ENCODE measurements around the gene LRRC15. TPM values are rescaled to one million over a fixed set of nuclear protein-coding genes. Genes with fewer than 3 reads are reported as not detected.

Gene LRRC15
- total RNA-seq, 2 donors from 2014 or later, result 0.11 TPM; not detected in 1

GRCh38 chr3:194351952-194352536, 17.5 kb downstream of the LRRC15 start:
- H3K27ac ChIP-seq (ENCODE audit: low read depth, low read length), result no peak overlapping the region
- Mint-ChIP-seq H3K9me3 (no peaks in the 10 kb centered on the region), H3K36me3 (ENCODE audit: low read depth) (no peaks in the 10 kb centered on the region), H3K4me1 (peaks cover 6% of the 10 kb centered on the region), H3K27me3 (ENCODE audit: insufficient read depth) (peaks cover 19% of the 10 kb centered on the region), H3K4me3 (no peak overlapping the region), H3K27ac (no peak overlapping the region)
- H3K4me1 ChIP-seq (ENCODE audit: control insufficient read depth, insufficient read depth, low read length), result no peaks in the 10 kb centered on the region
- peaks cover 5% of the 10 kb centered on the region for H3K27me3 ChIP-seq (ENCODE audit: control insufficient read depth, insufficient read depth, low read length, poor library complexity, severe bottlenecking)
- WGBS, 2 experiments (ENCODE audit: insufficient coverage in 1 of 2, insufficient read length in 1 of 2), result 90 to 94% methylated on average over 9 to 14 of the region's 14 CpGs
- H3K4me3 ChIP-seq (ENCODE audit: low read length), result no peak overlapping the region
- TF ChIP-seq CTCF (conservative IDR thresholded peaks at IDR 0.05), result no peak
- H3K9ac ChIP-seq (ENCODE audit: extremely low read depth, low read length, poor library complexity, severe bottlenecking), result no peak overlapping the region
- H3K9me3 ChIP-seq (ENCODE audit: control insufficient read depth, low read length), result no peaks in the 10 kb centered on the region
- DNase-seq, result no peak
- H3K36me3 ChIP-seq (ENCODE audit: control insufficient read depth, insufficient read depth, low read length), result no peaks in the 10 kb centered on the region

DNA sequence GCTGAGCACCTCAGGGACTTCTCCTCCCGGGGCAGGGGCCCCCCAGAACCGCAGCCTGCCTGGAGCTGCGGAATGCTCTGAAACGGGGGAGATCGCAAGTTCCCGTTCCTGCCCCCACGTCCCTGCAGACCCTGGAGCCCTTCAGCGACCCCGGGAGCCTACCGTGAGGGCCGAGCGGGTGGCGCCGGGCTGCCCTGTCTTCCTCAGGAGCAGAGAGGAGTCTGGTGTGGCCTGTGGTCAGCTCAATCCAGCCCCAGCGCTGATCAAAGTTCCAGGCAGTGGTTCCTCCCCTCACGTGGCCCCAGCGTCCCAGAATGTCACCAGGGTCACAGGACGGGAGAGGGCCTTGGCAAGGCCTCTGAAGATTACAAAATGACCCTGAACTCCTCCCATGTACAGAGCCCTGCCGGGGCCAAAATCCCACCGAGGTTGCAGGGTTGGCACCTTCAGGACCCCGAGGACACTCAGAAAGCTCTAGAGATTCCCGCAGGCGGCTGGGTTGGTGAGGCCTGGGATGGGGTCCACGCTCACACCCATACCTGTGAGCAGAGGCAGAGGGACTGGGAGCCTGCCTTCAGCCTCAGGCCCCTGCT, 18.4 kb downstream of the LRRC15 start, which contains the start of gene CPN2:
Gene CPN2 (minus strand): TSS at position 249 of the 593 bp plus-strand sequence. CDS start 8,626 bp downstream, outside the sequence.
- DNase-seq, result no peak
- Mint-ChIP-seq H3K27me3 (ENCODE audit: insufficient read depth) (peaks cover 15% of the 10 kb centered on the region), H3K4me1 (peaks cover 6% of the 10 kb centered on the region), H3K9me3 (no peaks in the 10 kb centered on the region), H3K36me3 (ENCODE audit: low read depth) (no peaks in the 10 kb centered on the region), H3K4me3 (peak within 1 kb of the TSS; percentile 17), H3K27ac (peak within 1 kb of the TSS; percentile 96)
- WGBS, 2 experiments (ENCODE audit: insufficient coverage in 1 of 2, insufficient read length in 1 of 2), result 94 to 99% methylated on average over 11 to 24 of the region's 24 CpGs
- peaks cover 4% of the 10 kb centered on the region for H3K27me3 ChIP-seq (ENCODE audit: control insufficient read depth, insufficient read depth, low read length, poor library complexity, severe bottlenecking)
- no peaks in the 10 kb centered on the region for H3K4me1 ChIP-seq (ENCODE audit: control insufficient read depth, insufficient read depth, low read length)
- no peak for TF ChIP-seq CTCF (conservative IDR thresholded peaks at IDR 0.05)
- H3K36me3 ChIP-seq (ENCODE audit: control insufficient read depth, insufficient read depth, low read length), result no peaks in the 10 kb centered on the region
- no peak within 1 kb of the TSS for H3K9ac ChIP-seq (ENCODE audit: extremely low read depth, low read length, poor library complexity, severe bottlenecking)
- no peak within 1 kb of the TSS for H3K4me3 ChIP-seq (ENCODE audit: low read length)
- no peak within 1 kb of the TSS for H3K27ac ChIP-seq (ENCODE audit: low read depth, low read length)
- no peaks in the 10 kb centered on the region for H3K9me3 ChIP-seq (ENCODE audit: control insufficient read depth, low read length)

GRCh38 chr3:194350726-194351071, 18.8 kb downstream of the LRRC15 start:
- H3K27me3 Mint-ChIP-seq (ENCODE audit: insufficient read depth), result peaks cover 13% of the 10 kb centered on the region
- H3K36me3 Mint-ChIP-seq (ENCODE audit: low read depth), result no peaks in the 10 kb centered on the region
- no peaks in the 10 kb centered on the region for H3K4me1 ChIP-seq (ENCODE audit: control insufficient read depth, insufficient read depth, low read length)
- H3K4me3 ChIP-seq (ENCODE audit: low read length), result no peak overlapping the region
- TF ChIP-seq CTCF (conservative IDR thresholded peaks at IDR 0.05), result no peak
- no peaks in the 10 kb centered on the region for H3K9me3 Mint-ChIP-seq
- H3K27ac Mint-ChIP-seq, result peak overlapping the region; percentile 96
- DNase-seq, result no peak
- no peaks in the 10 kb centered on the region for H3K27me3 ChIP-seq (ENCODE audit: control insufficient read depth, insufficient read depth, low read length, poor library complexity, severe bottlenecking)
- peaks cover 6% of the 10 kb centered on the region for H3K4me1 Mint-ChIP-seq
- H3K4me3 Mint-ChIP-seq, result no peak overlapping the region
- no peak overlapping the region for H3K9ac ChIP-seq (ENCODE audit: extremely low read depth, low read length, poor library complexity, severe bottlenecking)
- H3K9me3 ChIP-seq (ENCODE audit: control insufficient read depth, low read length), result no peaks in the 10 kb centered on the region
- H3K27ac ChIP-seq (ENCODE audit: low read depth, low read length), result no peak overlapping the region
- 86 to 100% methylated on average over 1 to 2 of the region's 3 CpGs for WGBS, 2 experiments (ENCODE audit: insufficient coverage in 1 of 2, insufficient read length in 1 of 2)
- H3K36me3 ChIP-seq (ENCODE audit: control insufficient read depth, insufficient read depth, low read length), result no peaks in the 10 kb centered on the region

Measured in endodermal cell (in vitro differentiated cells).